H1 (cell line): ENCODE data around the gene SPOCK1. TPM values are rescaled to one million over a fixed set of nuclear protein-coding genes. Genes with fewer than 3 reads are reported as not detected.

Experiments used
- CTCF ChIA-PET: fragments of 300-600 bp; sonication (Branson Sonifier 250); formaldehyde crosslinking; loops from one replicate; lab custom pipeline; 2021; ENCODE audit not compliant: partially characterized antibody; lab: Charles Lee
- POLR2A ChIA-PET: fragments of 300-600 bp; sonication (Branson Sonifier 250); formaldehyde crosslinking; loops from one replicate; lab custom pipeline; 2021; ENCODE audit warnings: inconsistent platforms; ENCODE audit not compliant: partially characterized antibody; lab: Charles Lee
- DNase-seq, 2 experiments: peaks; one replicate each; pipeline versions ENCODE4 v3.0.0 to v3.0.0-alpha.2; 2010 to 2022; ENCODE audit warnings: low spot score in 2 of 2, low read depth in 1 of 2, mixed read lengths in 1 of 2
- FAIRE-seq: peaks from 2 replicates; lab custom pipeline; 2011; peaks lifted over from hg19 to GRCh38; lab: Jason Lieb, UNC
- H2AFZ ChIP-seq: 2 replicates; pipeline ENCODE4 v1.8.1; 2012; ENCODE audit warnings: low read length, inconsistent platforms
- H2AK5ac ChIP-seq: 2 replicates; pipeline ENCODE4 v1.6.1; 2013; ENCODE audit warnings: low read depth, low read length
- H2BK120ac ChIP-seq: replicated peaks from 2 replicates; pipeline ENCODE3; 2013; ENCODE audit warnings: low read depth, low read length, inconsistent platforms
- H2BK12ac ChIP-seq: 2 replicates; pipeline ENCODE4 v1.6.1; 2013; ENCODE audit warnings: low read depth, low read length
- H2BK15ac ChIP-seq: 2 replicates; pipeline ENCODE4 v1.6.1; 2013; ENCODE audit warnings: low read length
- H2BK20ac ChIP-seq: 2 replicates; pipeline ENCODE4 v1.6.1; 2013; ENCODE audit warnings: low read length
- H2BK5ac ChIP-seq: 2 replicates; pipeline ENCODE4 v1.6.1; 2013; ENCODE audit warnings: low read depth, low read length
- H3K14ac ChIP-seq: 2 replicates; pipeline ENCODE4 v1.6.1; 2013; ENCODE audit warnings: inconsistent platforms; ENCODE audit not compliant: insufficient read length
- H3K18ac ChIP-seq: 2 replicates; pipeline ENCODE4 v1.6.1; 2013; ENCODE audit warnings: low read length; ENCODE audit errors: extremely low read depth
- H3K23ac ChIP-seq: 2 replicates; pipeline ENCODE4 v1.6.1; 2013; ENCODE audit warnings: inconsistent platforms; ENCODE audit not compliant: insufficient read length
- H3K23me2 ChIP-seq: 2 replicates; pipeline ENCODE4 v1.6.1; 2013; ENCODE audit warnings: low read depth, low read length
- H3K27ac ChIP-seq: 2 replicates; pipeline ENCODE4 v1.6.1; 2011; ENCODE audit warnings: low read depth, low read length, inconsistent platforms
- H3K27me3 ChIP-seq, 4 experiments: replicated peaks in 1 of 4; 1 replicate in 1 of 4; 2 replicates in 3 of 4; pipeline versions ENCODE4 v1.6.1 to v1.8.1; 2011 to 2013; ENCODE audit warnings: low read length in 3 of 4, mild to moderate bottlenecking in 3 of 4, inconsistent platforms in 2 of 4, mixed read lengths in 2 of 4, moderate library complexity in 1 of 4; ENCODE audit not compliant: control insufficient read depth in 3 of 4, insufficient read depth in 3 of 4; ENCODE audit errors: extremely low read depth in 1 of 4
- H3K36me3 ChIP-seq, 4 experiments: 2 replicates each; pipeline versions ENCODE4 v1.6.1 to v1.8.1; 2011 to 2013; ENCODE audit warnings: mild to moderate bottlenecking in 4 of 4, low read length in 3 of 4, moderate library complexity in 2 of 4, control low read depth in 1 of 4, inconsistent platforms in 1 of 4; ENCODE audit not compliant: insufficient read depth in 4 of 4, control insufficient read depth in 2 of 4
- H3K4ac ChIP-seq: replicated peaks from 2 replicates; pipeline ENCODE3; 2013; ENCODE audit warnings: low read length, low read depth, mixed read lengths, inconsistent platforms; ENCODE audit not compliant: insufficient read length
- H3K4me1 ChIP-seq, 4 experiments: replicated peaks in 1 of 4; 1 replicate in 1 of 4; 2 replicates in 3 of 4; pipeline versions ENCODE4 v1.6.1 to v1.8.1; 2011 to 2013; ENCODE audit warnings: low read length in 3 of 4, inconsistent platforms in 2 of 4, mixed read lengths in 1 of 4; ENCODE audit not compliant: insufficient read depth in 4 of 4, control insufficient read depth in 3 of 4
- H3K4me2 ChIP-seq, 2 experiments: 2 replicates each; pipeline versions ENCODE4 v1.6.1 to v1.8.1; 2011 to 2013; ENCODE audit warnings: low read depth in 2 of 2, low read length in 2 of 2, control low read depth in 1 of 2, inconsistent platforms in 1 of 2, mild to moderate bottlenecking in 1 of 2; ENCODE audit not compliant: insufficient read depth in 1 of 2
- H3K4me3 ChIP-seq, 4 experiments: fragments of 200-600, 300-600 bp in 1 of 4; sonication (generic), shearing (Covaris generic), sonication (Bioruptor Twin) in 1 of 4; 2 replicates each; pipeline versions ENCODE4 v1.5.1 to v1.8.1; 2011 to 2016; ENCODE audit warnings: low read length in 4 of 4, low read depth in 3 of 4, control low read depth in 2 of 4, inconsistent platforms in 2 of 4, mild to moderate bottlenecking in 2 of 4, mixed read lengths in 1 of 4, moderate library complexity in 1 of 4; ENCODE audit not compliant: insufficient read depth in 2 of 4; ENCODE audit errors: extremely low read depth in 1 of 4
- H3K56ac ChIP-seq: replicated peaks from 2 replicates; pipeline ENCODE3; 2013; ENCODE audit warnings: low read depth, mild to moderate bottlenecking, mixed read lengths, low read length, inconsistent platforms; ENCODE audit not compliant: insufficient read length
- H3K79me1 ChIP-seq: 2 replicates; pipeline ENCODE4 v1.6.1; 2013; ENCODE audit warnings: low read depth, low read length, control low read depth
- H3K79me2 ChIP-seq, 2 experiments: 2 replicates each; pipeline versions ENCODE4 v1.6.1 to v1.8.1; 2012 to 2013; ENCODE audit warnings: low read length in 2 of 2, mild to moderate bottlenecking in 2 of 2, inconsistent platforms in 1 of 2; ENCODE audit not compliant: insufficient read depth in 2 of 2, control insufficient read depth in 1 of 2
- H3K9ac ChIP-seq, 4 experiments: replicated peaks in 1 of 4; 1 replicate in 1 of 4; 2 replicates in 3 of 4; pipeline versions ENCODE4 v1.6.1 to v1.8.1; 2011 to 2013; ENCODE audit warnings: low read depth in 3 of 4, low read length in 3 of 4, control low read depth in 2 of 4, mild to moderate bottlenecking in 2 of 4, moderate library complexity in 2 of 4, inconsistent platforms in 1 of 4; ENCODE audit errors: extremely low read depth in 1 of 4
- H3K9me3 ChIP-seq, 2 experiments: 2 replicates each; pipeline versions ENCODE4 v1.6.1 to v1.8.1; 2012 to 2013; ENCODE audit warnings: mild to moderate bottlenecking in 2 of 2, moderate library complexity in 2 of 2, control low read depth in 1 of 2, inconsistent platforms in 1 of 2, low read depth in 1 of 2, low read length in 1 of 2, mixed read lengths in 1 of 2; ENCODE audit not compliant: insufficient read depth in 2 of 2
- H4K20me1 ChIP-seq, 2 experiments: replicated peaks in 1 of 2; 2 replicates each; pipeline versions ENCODE3 to v1.8.1; 2011 to 2013; ENCODE audit warnings: inconsistent platforms in 2 of 2, low read length in 2 of 2, mild to moderate bottlenecking in 1 of 2; ENCODE audit not compliant: insufficient read depth in 2 of 2, control insufficient read depth in 1 of 2
- H4K5ac ChIP-seq: 2 replicates; pipeline ENCODE4 v1.6.1; 2013; ENCODE audit warnings: low read length, low read depth, mixed read lengths, inconsistent platforms; ENCODE audit not compliant: insufficient read length
- H4K8ac ChIP-seq: 2 replicates; pipeline ENCODE4 v1.8.0; 2013; ENCODE audit warnings: mild to moderate bottlenecking, moderate library complexity, low read length, inconsistent platforms; ENCODE audit not compliant: insufficient read depth; ENCODE audit errors: extremely low read depth
- H4K91ac ChIP-seq: replicated peaks from 2 replicates; pipeline ENCODE3; 2013; ENCODE audit warnings: low read length, mixed read lengths, inconsistent platforms; ENCODE audit not compliant: insufficient read length
- BRCA1 ChIP-seq: IDR thresholded peaks from 2 replicates; pipeline ENCODE4 v1.6.1; 2012; ENCODE audit warnings: low read depth, low read length, improper control_type of control experiment
- CBX5 ChIP-seq: fragments of 300-800, 300-1000 bp; sonication (generic); IDR thresholded peaks from 2 replicates; pipeline ENCODE4 v1.7.1; 2016; ENCODE audit warnings: antibody characterized with exemption, low read length, low read depth
- CEBPB ChIP-seq: IDR thresholded peaks from 2 replicates; pipeline ENCODE4 v1.6.1; 2012; ENCODE audit warnings: low read depth, low read length
- FOSL1 ChIP-seq: IDR thresholded peaks from 2 replicates; pipeline ENCODE4 v1.6.1; 2011; ENCODE audit warnings: mild to moderate bottlenecking, low read depth, low read length, moderate library complexity; ENCODE audit not compliant: insufficient read depth
- JUN ChIP-seq: IDR thresholded peaks from 2 replicates; pipeline ENCODE4 v1.6.1; 2011; ENCODE audit warnings: low read depth, mild to moderate bottlenecking, improper control_type of control experiment, low read length
- KDM1A ChIP-seq: fragments of 200-600, 300-600 bp; sonication (generic); IDR thresholded peaks from 2 replicates; pipeline ENCODE4 v1.7.1; 2016; ENCODE audit warnings: mild to moderate bottlenecking, low read length, borderline replicate concordance
- KDM5A ChIP-seq: fragments of 200-600 bp; IDR thresholded peaks from 2 replicates; pipeline ENCODE4 v1.7.1; 2012; ENCODE audit warnings: mild to moderate bottlenecking, low read length, inconsistent platforms, mixed read lengths
- MAFK ChIP-seq: IDR thresholded peaks from 2 replicates; pipeline ENCODE4 v1.6.1; 2012; ENCODE audit warnings: low read depth, mild to moderate bottlenecking, improper control_type of control experiment, low read length
- POLR2AphosphoS5 ChIP-seq: IDR thresholded peaks from 2 replicates; pipeline ENCODE4 v1.6.1; 2011; ENCODE audit warnings: low read depth, low read length
- POU5F1 ChIP-seq: IDR thresholded peaks from 2 replicates; pipeline ENCODE4 v1.6.1; 2011; ENCODE audit warnings: low read depth, mild to moderate bottlenecking, low read length, moderate library complexity
- SAP30 ChIP-seq: fragments of 300-600 bp; sonication (generic); IDR thresholded peaks from 2 replicates; pipeline ENCODE4 v1.7.1; 2012; ENCODE audit warnings: low read length, moderate library complexity, mild to moderate bottlenecking, inconsistent platforms; ENCODE audit not compliant: insufficient read depth, insufficient replicate concordance
- SIRT6 ChIP-seq: IDR thresholded peaks from one replicate; pipeline ENCODE4 v1.7.1; 2012; ENCODE audit warnings: low read length, inconsistent platforms
- SIX5 ChIP-seq: IDR thresholded peaks from 2 replicates; pipeline ENCODE4 v1.6.1; 2011; ENCODE audit warnings: mild to moderate bottlenecking, low read depth, low read length
- SP1 ChIP-seq: IDR thresholded peaks from 2 replicates; pipeline ENCODE4 v1.6.1; 2011; ENCODE audit warnings: low read depth, low read length
- SP2 ChIP-seq: IDR thresholded peaks from 2 replicates; pipeline ENCODE4 v1.6.1; 2012; ENCODE audit warnings: mild to moderate bottlenecking, low read length, inconsistent platforms
- TCF12 ChIP-seq: IDR thresholded peaks from 2 replicates; pipeline ENCODE4 v1.6.1; 2011; ENCODE audit warnings: low read depth, mild to moderate bottlenecking, low read length
- ZNF274 ChIP-seq: IDR thresholded peaks from 2 replicates; pipeline ENCODE4 v1.7.0; 2012; ENCODE audit warnings: low read length, borderline replicate concordance; ENCODE audit errors: extremely low read depth
- WGBS, 2 experiments: shearing (Covaris generic) in 1 of 2; methylation state at CpG; one replicate each; pipeline versions ENCODE4 v1.1.6 to v1.1.7; 2013 to 2015; ENCODE audit warnings: low lambda C conversion rate in 2 of 2, mixed read lengths in 2 of 2, inconsistent platforms in 1 of 2, low coverage in 1 of 2, missing lambda C conversion rate in 1 of 2; ENCODE audit not compliant: insufficient replicate concordance in 2 of 2, insufficient coverage in 1 of 2, insufficient read length in 1 of 2; ENCODE audit errors: extremely low coverage in 1 of 2, missing lambda C conversion rate in 1 of 2; 5-methylcytosine and 5-hydroxymethylcytosine counted together
- polyA plus RNA-seq, 7 experiments: library from polyadenylated mRNA; depleted of rRNA in 3 of 7; stranded (reverse) in 5 of 7; unstranded in 2 of 7; fragments of >200 nt in 5 of 7; fragments of 200-250 nt in 2 of 7; gene quantifications; 1 replicate in 5 of 7; 2 replicates in 1 of 7; 4 replicates in 1 of 7; pipeline versions ENCODE4 v1.2.1 to v1.2.3, GENCODE V29; 2011 to 2013; ENCODE audit warnings: missing spikeins in 2 of 7, mixed read lengths in 2 of 7
- total RNA-seq: library from RNA; stranded (reverse); fragmentation: NEBNext Ultra II Directional; extraction: Animal tissue kit (Norgen Biotek cat#: 25700); gene quantifications from 2 replicates; pipeline ENCODE4 v1.2.1, GENCODE V29; 2021

The SPOCK1 gene
- total and polyA plus RNA-seq, 2 of the 8 experiments (the other 6 are each of a cell fraction or from before 2014, with no cell fraction given) = 6.9 to 18.1 TPM

DNA sequence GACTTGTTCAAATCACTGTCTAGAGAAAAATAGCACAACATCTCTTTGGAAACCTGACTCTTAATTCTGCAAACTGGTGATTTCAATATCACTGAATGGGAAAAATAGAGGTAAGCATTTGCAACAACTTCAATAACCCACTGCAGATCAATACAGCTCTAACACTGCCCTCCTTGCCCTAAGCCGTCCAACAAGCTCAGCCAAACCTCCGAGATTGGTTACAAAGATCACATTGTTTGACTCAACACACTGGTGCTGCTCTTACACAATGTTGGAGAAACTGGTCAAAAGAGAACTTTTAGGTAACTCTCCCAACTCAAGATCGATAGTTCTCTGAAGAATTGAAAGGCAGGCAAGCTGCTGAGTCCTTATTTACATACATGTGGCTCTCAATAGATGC is 150.4 kb downstream of the SPOCK1 start:
- Histone ChIP-seq H4K8ac (no peak overlapping the region), H3K18ac (no peak overlapping the region), H2BK20ac (no peak overlapping the region), H3K27ac (no peak overlapping the region), H3K9me3 (no peaks in the 10 kb centered on the region), H2BK12ac (no peak overlapping the region), H3K4me3 (no peak overlapping the region), H3K79me2 (no peaks in the 10 kb centered on the region), H4K91ac (no peak overlapping the region), H3K4me2 (no peak overlapping the region), H3K23ac (no peak overlapping the region), H3K36me3 (no peaks in the 10 kb centered on the region), H2AFZ (no peak overlapping the region), H3K14ac (no peak overlapping the region), H3K9ac (no peak overlapping the region), H2BK5ac (no peak overlapping the region), H2AK5ac (no peak overlapping the region), H4K5ac (no peak overlapping the region), H3K27me3 (no peaks in the 10 kb centered on the region; a peak in 1 of 7 replicates), H3K4ac (no peak overlapping the region), H3K56ac (no peak overlapping the region), H3K4me1 (peaks cover 0 to 3% (median 2%) of the 10 kb centered on the region in 4 experiments; a peak in 2 of 7 replicates), H2BK15ac (no peak overlapping the region), H3K79me1 (no peaks in the 10 kb centered on the region), H4K20me1 (no peaks in the 10 kb centered on the region), H2BK120ac (no peak overlapping the region), H3K23me2 (no peaks in the 10 kb centered on the region)
- POLR2A ChIA-PET = no interaction called here
- WGBS, 2 experiments = 80% methylated on average over 3 of the region's 3 CpGs; no CpG with 5 or more reads in 1 of the 2 experiments
- no peak for FAIRE-seq
- CTCF ChIA-PET = interaction anchor here (0.8 to 10.1 kb wide), 2 partner anchors 8 to 29 kb away, joined by 3 to 80 read pairs; no protein-coding TSS in a partner anchor
- DNase-seq = no peak
- TF ChIP-seq SIX5 (no peak), SIRT6 (no peak), KDM1A (no peak), SP1 (no peak), SP2 (no peak), FOSL1 (no peak), MAFK (no peak), KDM5A (no peak), CBX5 (no peak), POU5F1 (no peak), POLR2AphosphoS5 (no peak), CEBPB (no peak), JUN (no peak), ZNF274 (no peak), BRCA1 (no peak), SAP30 (no peak), TCF12 (no peak)
